Endothelial cell of umbilical vein (primary cell): Measurements from ENCODE around the gene CUTA. TPM values are rescaled to one million over a fixed set of nuclear protein-coding genes. Genes with fewer than 3 reads are reported as not detected.

Experiments
- Bru-seq: library from RNA; stranded (reverse); fragments of 400-500 nt; gene quantifications from one replicate; lab custom pipeline; 2021; lab: Mats Ljungman, UMichigan
- BruChase-seq, 2 experiments: library from RNA; stranded (reverse); fragments of 400-500 nt; gene quantifications; one replicate each; lab custom pipeline; 2021; lab: Mats Ljungman, UMichigan
- BruUV-seq: library from RNA; stranded (reverse); fragments of 400-500 nt; replicated peaks from 2 replicates; lab custom pipeline; 2021; lab: Mats Ljungman, UMichigan
- CTCF ChIA-PET: fragments of 300-600, 350-600 bp; sonication (Branson Sonifier 250); formaldehyde crosslinking; loops from one replicate; lab custom pipeline; 2021; ENCODE audit warnings: antibody characterized with exemption, inconsistent platforms; lab: Charles Lee
- POLR2A ChIA-PET: fragments of 300-600, 350-600 bp; sonication (Branson Sonifier 250); formaldehyde crosslinking; loops from one replicate; lab custom pipeline; 2021; ENCODE audit warnings: antibody characterized with exemption, inconsistent platforms; lab: Charles Lee
- DNase-seq: peaks from one replicate; pipeline ENCODE4 v3.0.0-alpha.2; 2011; ENCODE audit warnings: low read depth, low spot score
- FAIRE-seq: peaks from 2 replicates; lab custom pipeline; 2011; peaks lifted over from hg19 to GRCh38; lab: Jason Lieb, UNC
- H2AFZ ChIP-seq: 2 replicates; pipeline ENCODE4 v1.6.0; 2012; ENCODE audit warnings: low read depth, low read length, control low read depth, inconsistent platforms
- H3K27ac ChIP-seq: 2 replicates; pipeline ENCODE4 v1.5.1; 2011; ENCODE audit warnings: low read depth, mild to moderate bottlenecking, control low read depth, low read length, moderate library complexity; ENCODE audit not compliant: insufficient read depth
- H3K27me3 ChIP-seq, 2 experiments: 2 replicates each; pipeline versions ENCODE4 v1.6.0 to v1.6.1; 2011; ENCODE audit warnings: low read length in 2 of 2, mixed read lengths in 1 of 2; ENCODE audit not compliant: control insufficient read depth in 2 of 2, insufficient read depth in 2 of 2
- H3K36me3 ChIP-seq, 2 experiments: 2 replicates in 1 of 2; 3 replicates in 1 of 2; pipeline ENCODE4 v1.5.1; 2011; ENCODE audit warnings: low read length in 2 of 2, mild to moderate bottlenecking in 1 of 2, moderate library complexity in 1 of 2; ENCODE audit not compliant: control insufficient read depth in 2 of 2, insufficient read depth in 2 of 2; ENCODE audit errors: extremely low read depth in 1 of 2
- H3K4me1 ChIP-seq: 3 replicates; pipeline ENCODE4 v1.5.1; 2011; ENCODE audit warnings: mild to moderate bottlenecking, low read length; ENCODE audit not compliant: control insufficient read depth, insufficient read depth; ENCODE audit errors: extremely low read depth
- H3K4me2 ChIP-seq: 2 replicates; pipeline ENCODE4 v1.6.1; 2011; ENCODE audit warnings: low read length, control low read depth, mixed read lengths; ENCODE audit not compliant: insufficient read depth
- H3K4me3 ChIP-seq, 3 experiments: fragments of 200-600 bp in 1 of 3; sonication (generic), shearing (Covaris generic) in 1 of 3; replicated peaks in 1 of 3; 2 replicates each; pipeline ENCODE4 v1.5.1; 2011 to 2016; ENCODE audit warnings: control low read depth in 3 of 3, low read length in 3 of 3, mild to moderate bottlenecking in 2 of 3, inconsistent platforms in 1 of 3, low read depth in 1 of 3, moderate library complexity in 1 of 3; ENCODE audit not compliant: insufficient read depth in 1 of 3
- H3K79me2 ChIP-seq: 2 replicates; pipeline ENCODE4 v1.6.0; 2012; ENCODE audit warnings: low read length, inconsistent platforms; ENCODE audit not compliant: control insufficient read depth, insufficient read depth
- H3K9ac ChIP-seq: replicated peaks from 2 replicates; pipeline ENCODE3; 2011; ENCODE audit warnings: low read length, control low read depth; ENCODE audit not compliant: insufficient read depth; ENCODE audit errors: extremely low read depth
- H3K9me1 ChIP-seq: replicated peaks from 3 replicates; pipeline ENCODE4 v1.6.0; 2011; ENCODE audit warnings: mild to moderate bottlenecking, low read length; ENCODE audit not compliant: control insufficient read depth, insufficient read depth; ENCODE audit errors: extremely low read depth
- H3K9me3 ChIP-seq: replicated peaks from 2 replicates; pipeline ENCODE4 v1.5.1; 2012; ENCODE audit warnings: low read length, inconsistent platforms; ENCODE audit not compliant: control insufficient read depth, insufficient read depth
- H4K20me1 ChIP-seq: replicated peaks from 2 replicates; pipeline ENCODE3; 2011; ENCODE audit warnings: mild to moderate bottlenecking, low read length; ENCODE audit not compliant: control insufficient read depth, insufficient read depth; ENCODE audit errors: extremely low read depth
- FOS ChIP-seq: IDR thresholded peaks from 2 replicates; pipeline ENCODE4 v1.6.1; 2011; ENCODE audit warnings: mild to moderate bottlenecking, low read length, moderate library complexity, borderline replicate concordance; ENCODE audit not compliant: insufficient read depth
- GATA2 ChIP-seq: IDR thresholded peaks from 2 replicates; pipeline ENCODE4 v1.7.0; 2011; ENCODE audit warnings: low read depth, mild to moderate bottlenecking, moderate library complexity, mixed read lengths, low read length; ENCODE audit not compliant: insufficient read length, insufficient read depth
- JUN ChIP-seq: IDR thresholded peaks from 2 replicates; pipeline ENCODE4 v1.6.1; 2011; ENCODE audit warnings: borderline replicate concordance, low read depth; ENCODE audit not compliant: insufficient read length, insufficient read depth
- MYC ChIP-seq: IDR thresholded peaks from one replicate; pipeline ENCODE4 v1.6.1; 2011; ENCODE audit warnings: mild to moderate bottlenecking, low read depth, low read length
- POLR2A ChIP-seq: IDR thresholded peaks from 2 replicates; pipeline ENCODE4 v1.6.1; 2012; ENCODE audit warnings: low read depth, mild to moderate bottlenecking, control low read depth, low read length
- POLR2AphosphoS5 ChIP-seq: IDR thresholded peaks from 2 replicates; pipeline ENCODE4 v1.6.1; 2012; ENCODE audit warnings: low read depth, mild to moderate bottlenecking, control low read depth, low read length, moderate library complexity; ENCODE audit not compliant: insufficient read depth
- dilution Hi-C: fragments of 300-500 bp; cut with MboI; formaldehyde crosslinking; loops from one replicate; pipeline ENCODE4 v1.15.0; 2019; ENCODE audit warnings: low sequenced_read_pairs; ENCODE audit not compliant: extremely low pct_ligation_motif_present
- intact Hi-C: fragments of 100-400 bp; cut with micrococcal nuclease; formaldehyde crosslinking; loops from one replicate; pipeline ENCODE4 v1.10.0; 2022
- long read RNA-seq: library from polyadenylated mRNA; stranded (forward); transcript quantifications from one replicate; pipeline ENCODE4 v2.0.0, GENCODE V29; 2021
- polyA minus RNA-seq, 3 experiments: library from RNA; depleted of rRNA, polyadenylated mRNA; stranded (reverse); fragments of >200 nt; gene quantifications; 1 replicate in 1 of 3; 2 replicates in 2 of 3; pipeline ENCODE4 v1.2.3, GENCODE V29; 2011
- polyA plus RNA-seq, 4 experiments: library from polyadenylated mRNA; depleted of rRNA in 3 of 4; stranded (reverse) in 3 of 4; unstranded in 1 of 4; fragments of >200 nt; gene quantifications; 2 replicates each; pipeline versions ENCODE4 v1.2.1 to v1.2.3, GENCODE V29; 2011 to 2012; ENCODE audit warnings: missing spikeins in 1 of 4
- total RNA-seq: library from RNA; stranded (reverse); gene quantifications from 2 replicates; pipeline ENCODE4 v1.2.3, GENCODE V29; 2021
- TF ChIP-seq, protein P1 (sequence below): IDR thresholded peaks from 2 replicates; pipeline ENCODE4 v1.6.1; 2011; ENCODE audit not compliant: insufficient read depth, insufficient read length
- TF ChIP-seq, protein P2 (sequence below), 2 donors: IDR thresholded peaks; 1 replicate in 1 of 2; 2 replicates in 1 of 2; pipeline ENCODE4 v1.5.1; 2011; ENCODE audit warnings: low read length in 2 of 2, mild to moderate bottlenecking in 2 of 2, moderate library complexity in 2 of 2, control low read depth in 1 of 2, inconsistent platforms in 1 of 2, low read depth in 1 of 2; ENCODE audit not compliant: insufficient read depth in 1 of 2; ENCODE audit errors: extremely low read depth in 1 of 2

The CUTA gene, protein sequence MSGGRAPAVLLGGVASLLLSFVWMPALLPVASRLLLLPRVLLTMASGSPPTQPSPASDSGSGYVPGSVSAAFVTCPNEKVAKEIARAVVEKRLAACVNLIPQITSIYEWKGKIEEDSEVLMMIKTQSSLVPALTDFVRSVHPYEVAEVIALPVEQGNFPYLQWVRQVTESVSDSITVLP
- 133 TPM in 2 replicates for total RNA-seq
- 202 and 241 TPM in 2 replicates for polyA plus RNA-seq
- 189 and 191 TPM in 2 replicates for polyA plus RNA-seq (2011; cell fraction: cytosol; rRNA removed)
- 92.8 and 109 TPM in 2 replicates for polyA plus RNA-seq (2011; cell fraction: nucleus; rRNA removed)
- polyA plus RNA-seq (2012): 123 and 151 TPM in 2 replicates
- 90.1 and 102 TPM in 2 replicates for polyA minus RNA-seq
- 143 TPM for polyA minus RNA-seq (2011; cell fraction: cytosol; rRNA and poly(A)+ RNA removed)
- 21.5 and 24.2 TPM in 2 replicates for polyA minus RNA-seq (2011; cell fraction: nucleus; rRNA and poly(A)+ RNA removed)
- Bru-seq, nascent RNA: percentile 67 among the genes with signal in this experiment
- BruChase-seq, experiment 1, labeled RNA remaining after a 6-hour chase: percentile 93 among the genes with signal in this experiment
- percentile 71 among the genes with signal in this experiment for BruChase-seq, experiment 2, labeled RNA remaining after a 2-hour chase
- long read RNA-seq, transcript CUTA-205 (5 exons, 1,054 nt): minor isoform, 43 of 203 reads
- long read RNA-seq, transcript CUTA-203 (6 exons, 937 nt): major isoform, 87 of 203 reads
- long read RNA-seq, transcript CUTA-214 (6 exons, 661 nt): minor isoform, 20 of 203 reads
- long read RNA-seq, transcript CUTA-210 (6 exons, 769 nt): minor isoform, 37 of 203 reads
- long read RNA-seq, partial matches to known transcripts: 1 of 203 reads
- long read RNA-seq, other reads (novel, unspliced or antisense): 14 of 203 reads

DNA sequence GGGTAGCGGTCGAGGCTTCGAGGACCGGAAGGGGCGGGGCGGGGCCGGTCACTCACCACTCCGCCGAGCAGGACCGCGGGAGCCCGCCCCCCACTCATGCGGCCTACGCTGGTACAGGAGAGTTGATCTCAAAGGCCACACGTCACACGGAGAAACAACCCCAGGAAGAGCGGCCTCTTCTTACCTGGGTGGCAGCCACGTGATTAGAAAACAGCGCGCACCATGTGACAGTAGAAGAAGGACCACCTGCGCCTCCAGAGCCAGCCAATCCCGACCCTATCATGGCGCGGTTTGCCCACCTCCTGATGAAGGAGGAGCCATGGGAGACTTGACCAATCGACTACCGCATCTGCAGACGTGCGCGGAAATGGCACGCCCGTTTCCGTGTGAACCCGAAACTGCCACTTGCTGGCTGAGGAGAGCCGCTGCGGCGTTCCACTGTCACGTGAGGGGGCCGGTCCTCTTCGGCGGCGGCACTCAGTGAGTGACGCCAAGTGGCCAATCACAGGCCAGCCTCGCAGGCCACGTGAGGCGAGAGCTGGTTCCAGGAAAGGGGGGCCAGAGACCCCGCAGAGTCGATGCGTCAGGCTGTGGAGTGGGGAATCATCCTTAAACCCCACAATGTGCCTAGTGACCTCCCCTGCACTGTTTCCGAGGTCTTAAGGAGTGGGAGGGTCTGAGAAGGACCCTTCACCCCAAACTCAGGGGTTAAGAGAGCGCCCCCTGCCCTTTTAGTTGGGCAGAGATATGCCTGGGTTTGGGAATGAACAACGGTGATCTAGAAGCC, at the start of gene CUTA:
TSS of gene CUTA (minus strand) at position 205 of the 787 bp plus-strand sequence. CDS start at position 98, 107 bp downstream.
- Histone ChIP-seq H3K79me2 (peaks cover 12% of the 10 kb centered on the region), H3K4me3 (peak within 1 kb of the TSS; percentile 36 to 63 (median 50)), H3K4me2 (peak within 1 kb of the TSS; percentile 70), H3K36me3 (peaks cover 0 to 13% of the 10 kb centered on the region in 2 experiments), H3K9me3 (no peaks in the 10 kb centered on the region), H3K27ac (peak within 1 kb of the TSS; percentile 64), H3K9me1 (no peaks in the 10 kb centered on the region), H2AFZ (peak within 1 kb of the TSS; percentile 64), H3K27me3 (peaks cover 12 to 16% of the 10 kb centered on the region in 2 experiments), H3K4me1 (peaks cover 20% of the 10 kb centered on the region), H3K9ac (peak within 1 kb of the TSS; percentile 41), H4K20me1 (no peaks in the 10 kb centered on the region)
- CTCF ChIA-PET: interaction anchor here (0.6 to 4.7 kb wide), 6 partner anchors 8 to 279 kb away, joined by 3 to 14 read pairs (median 3); partner anchors contain the start of gene ZBTB9
- dilution Hi-C loops: no loop called here
- TF ChIP-seq MYC: no peak
- peak; percentile 3 for TF ChIP-seq JUN
- peak; percentile 67 for TF ChIP-seq POLR2AphosphoS5
- TF ChIP-seq GATA2: no peak
- peak; percentile 21 for TF ChIP-seq FOS
- TF ChIP-seq POLR2A: peak; percentile 80
- TF ChIP-seq, protein P1, sequence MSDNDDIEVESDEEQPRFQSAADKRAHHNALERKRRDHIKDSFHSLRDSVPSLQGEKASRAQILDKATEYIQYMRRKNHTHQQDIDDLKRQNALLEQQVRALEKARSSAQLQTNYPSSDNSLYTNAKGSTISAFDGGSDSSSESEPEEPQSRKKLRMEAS: peak; percentile 99
- TF ChIP-seq, protein P2, sequence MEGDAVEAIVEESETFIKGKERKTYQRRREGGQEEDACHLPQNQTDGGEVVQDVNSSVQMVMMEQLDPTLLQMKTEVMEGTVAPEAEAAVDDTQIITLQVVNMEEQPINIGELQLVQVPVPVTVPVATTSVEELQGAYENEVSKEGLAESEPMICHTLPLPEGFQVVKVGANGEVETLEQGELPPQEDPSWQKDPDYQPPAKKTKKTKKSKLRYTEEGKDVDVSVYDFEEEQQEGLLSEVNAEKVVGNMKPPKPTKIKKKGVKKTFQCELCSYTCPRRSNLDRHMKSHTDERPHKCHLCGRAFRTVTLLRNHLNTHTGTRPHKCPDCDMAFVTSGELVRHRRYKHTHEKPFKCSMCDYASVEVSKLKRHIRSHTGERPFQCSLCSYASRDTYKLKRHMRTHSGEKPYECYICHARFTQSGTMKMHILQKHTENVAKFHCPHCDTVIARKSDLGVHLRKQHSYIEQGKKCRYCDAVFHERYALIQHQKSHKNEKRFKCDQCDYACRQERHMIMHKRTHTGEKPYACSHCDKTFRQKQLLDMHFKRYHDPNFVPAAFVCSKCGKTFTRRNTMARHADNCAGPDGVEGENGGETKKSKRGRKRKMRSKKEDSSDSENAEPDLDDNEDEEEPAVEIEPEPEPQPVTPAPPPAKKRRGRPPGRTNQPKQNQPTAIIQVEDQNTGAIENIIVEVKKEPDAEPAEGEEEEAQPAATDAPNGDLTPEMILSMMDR (IDR thresholded peaks at IDR 0.05; ENCODE audit: extremely low read depth in 1 of 2, insufficient read depth in 1 of 2, low read depth in 1 of 2, low read length in 2 of 2): peak in 1 of 2 donors; percentile 18
- no TSS peak for BruUV-seq
- POLR2A ChIA-PET: no interaction called here
- FAIRE-seq (peak; percentile 99), DNase-seq (peak; percentile 100)
- intact Hi-C loops: loop anchor here (1.0 to 10.0 kb wide), 3 partner anchors 7 to 443 kb away; no protein-coding TSS in a partner anchor
